NCI-H446 treated with DMSO at 0.1 percent for 48 hours (cell line): ENCODE measurements around the gene PMPCA.

Source experiments
- DNase-seq: peaks from one replicate; lab custom pipeline; 2025; lab: John Stamatoyannopoulos, UW

The PMPCA gene

DNA sequence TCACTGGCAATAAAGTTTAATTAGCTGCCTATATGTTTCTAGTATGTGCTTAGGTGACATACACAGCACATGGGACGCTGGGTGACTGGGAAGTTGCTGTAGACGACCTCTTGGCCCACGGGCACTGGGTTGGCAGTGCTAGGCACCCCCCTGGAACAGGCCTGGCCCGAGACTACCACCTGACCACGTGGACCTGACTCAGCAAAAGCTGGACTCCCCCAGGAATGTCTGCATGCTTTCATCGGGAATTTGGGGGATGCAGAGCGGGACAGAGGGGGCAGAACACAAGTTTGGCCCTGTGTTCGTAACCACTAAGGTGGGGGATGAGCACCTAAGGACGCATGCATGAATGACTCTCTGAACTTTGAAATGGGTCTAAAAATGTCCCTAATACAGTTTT, 45.8 kb downstream of the PMPCA start:
- no peak for DNase-seq

GRCh38 chr9:136457326-136457725, 46.9 kb downstream of the PMPCA start:
- DNase-seq = no peak

DNA sequence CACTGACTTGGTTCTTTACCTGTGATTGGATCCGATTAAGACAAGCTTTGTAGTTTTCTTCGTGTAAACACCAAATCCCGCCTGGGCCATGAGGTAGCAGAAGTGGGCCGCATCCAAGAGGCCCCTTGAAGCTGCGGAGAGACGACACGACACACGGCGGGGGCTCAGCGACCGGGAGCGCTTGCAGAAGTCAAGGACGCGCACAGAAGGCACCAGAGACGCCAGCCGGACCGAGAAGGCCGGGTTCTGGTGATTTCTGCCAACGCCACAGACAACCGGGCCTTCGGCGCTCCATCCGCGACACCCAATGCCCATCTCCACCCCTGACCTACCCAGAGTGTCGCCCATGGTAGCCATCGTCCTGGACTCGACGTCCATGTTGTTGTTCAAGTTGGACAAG, 49.0 kb downstream of the PMPCA start:
- DNase-seq = no peak

- DNase-seq = no peak
Observed at GRCh38 chr9:136460772-136461325, 50.4 kb downstream of the PMPCA start.

DNA sequence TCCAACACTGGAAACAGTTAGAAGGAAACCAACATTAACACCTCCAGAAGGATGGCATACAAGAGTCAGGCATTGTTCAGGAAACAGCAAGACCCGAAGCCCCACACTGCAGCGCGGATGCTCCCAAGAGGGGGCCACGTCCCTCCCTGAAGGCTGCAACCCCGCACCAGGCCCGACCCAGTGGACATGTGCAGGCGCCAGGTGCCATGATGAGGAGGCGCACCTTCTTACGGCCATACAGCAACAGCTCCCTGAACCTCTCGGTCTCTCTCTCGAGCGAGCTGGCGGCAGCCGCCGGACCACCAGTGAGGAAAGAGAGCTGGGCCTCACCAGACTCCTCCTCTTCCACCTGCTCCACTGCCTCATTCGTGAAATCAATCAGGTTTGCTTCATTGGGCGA, 52.2 kb downstream of the PMPCA start:
- no peak for DNase-seq

DNA sequence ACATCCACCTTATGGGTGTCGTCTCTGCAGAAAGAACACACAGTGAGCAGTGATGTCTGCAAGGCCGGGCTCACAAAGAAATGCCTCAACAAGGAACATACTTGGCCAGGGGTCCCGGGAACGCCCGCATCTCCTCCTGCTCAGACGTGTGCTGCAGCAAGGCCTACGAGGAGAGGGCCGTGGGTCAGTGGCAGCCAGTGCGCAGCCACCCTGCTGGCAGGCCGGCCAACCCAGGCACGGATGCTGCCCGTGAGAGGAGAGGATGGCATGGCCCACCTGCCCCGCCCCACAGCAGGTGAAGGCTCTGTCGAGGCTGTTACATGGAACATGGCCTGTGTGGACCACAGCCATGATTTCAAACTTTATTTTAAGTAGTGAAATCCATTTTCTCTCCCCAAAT, 53.1 kb downstream of the PMPCA start:
- no peak for DNase-seq

DNA sequence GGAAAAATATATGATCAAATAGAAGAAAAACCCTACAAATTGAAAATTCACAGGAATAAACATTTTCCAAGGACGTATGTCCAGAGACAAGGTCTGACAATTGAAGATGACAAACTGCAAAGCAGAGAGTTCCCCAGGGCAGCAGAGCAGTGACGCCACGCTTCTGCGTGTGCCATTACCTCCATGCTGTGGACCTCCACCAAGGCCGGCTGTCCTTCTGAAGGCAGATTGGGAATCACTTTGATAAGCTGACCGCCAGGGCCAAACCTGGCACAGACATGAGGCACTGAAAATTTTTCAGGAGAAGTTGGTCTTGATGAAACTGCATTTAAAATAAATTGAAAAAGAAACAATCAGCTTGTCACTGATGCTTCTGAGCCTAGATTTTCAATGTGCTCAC, 53.8 kb downstream of the PMPCA start:
- no peak for DNase-seq

GRCh38 chr9:136465500-136466154, 55.2 kb downstream of the PMPCA start:
- no peak for DNase-seq

DNA sequence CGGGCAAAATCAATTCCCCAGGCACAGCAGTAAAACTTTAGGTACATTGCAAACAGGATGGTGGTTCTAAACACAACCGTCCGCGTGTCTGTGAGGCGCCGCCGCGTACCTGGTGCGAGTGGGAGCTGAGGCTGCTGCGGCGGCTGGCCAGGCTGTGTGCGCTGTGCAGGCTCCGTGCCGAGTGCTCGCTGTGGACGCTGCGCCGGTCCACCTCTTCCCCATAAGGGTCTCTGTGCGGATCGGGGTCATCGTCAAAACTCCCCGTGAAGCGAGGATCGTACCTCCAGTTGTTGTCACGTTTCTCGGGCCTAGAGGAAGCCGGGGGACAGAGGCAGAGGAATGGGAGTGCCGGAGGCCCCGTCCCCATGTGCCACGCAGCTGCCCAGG, 55.7 kb downstream of the PMPCA start:
- DNase-seq = no peak

- DNase-seq = no peak
Observed at GRCh38 chr9:136467766-136468165, 57.3 kb downstream of the PMPCA start.

DNA sequence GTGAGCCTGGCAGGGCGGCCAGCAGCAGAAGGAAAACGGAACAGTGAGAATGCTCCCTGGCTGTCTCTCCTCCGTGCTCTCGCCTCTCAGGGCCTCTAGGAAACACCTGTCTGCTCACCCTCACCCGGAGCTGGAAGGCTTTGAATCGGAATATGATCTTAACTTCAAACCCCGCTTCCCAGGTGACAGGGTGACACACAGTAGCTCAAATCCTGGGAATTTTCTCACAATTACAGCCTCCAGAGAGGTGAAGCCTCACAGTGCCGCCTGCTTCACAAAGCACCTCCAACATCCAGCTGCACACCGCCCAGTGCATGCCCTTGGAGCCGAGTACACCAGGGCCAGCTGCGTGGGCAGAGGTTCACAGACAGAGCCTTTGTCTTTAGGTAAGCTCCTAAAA, 59.9 kb downstream of the PMPCA start:
- DNase-seq = no peak

GRCh38 chr9:136470792-136471469, 60.5 kb downstream of the PMPCA start:
- DNase-seq = no peak

GRCh38 chr9:136471802-136472487, 61.5 kb downstream of the PMPCA start:
- DNase-seq = no peak

DNA sequence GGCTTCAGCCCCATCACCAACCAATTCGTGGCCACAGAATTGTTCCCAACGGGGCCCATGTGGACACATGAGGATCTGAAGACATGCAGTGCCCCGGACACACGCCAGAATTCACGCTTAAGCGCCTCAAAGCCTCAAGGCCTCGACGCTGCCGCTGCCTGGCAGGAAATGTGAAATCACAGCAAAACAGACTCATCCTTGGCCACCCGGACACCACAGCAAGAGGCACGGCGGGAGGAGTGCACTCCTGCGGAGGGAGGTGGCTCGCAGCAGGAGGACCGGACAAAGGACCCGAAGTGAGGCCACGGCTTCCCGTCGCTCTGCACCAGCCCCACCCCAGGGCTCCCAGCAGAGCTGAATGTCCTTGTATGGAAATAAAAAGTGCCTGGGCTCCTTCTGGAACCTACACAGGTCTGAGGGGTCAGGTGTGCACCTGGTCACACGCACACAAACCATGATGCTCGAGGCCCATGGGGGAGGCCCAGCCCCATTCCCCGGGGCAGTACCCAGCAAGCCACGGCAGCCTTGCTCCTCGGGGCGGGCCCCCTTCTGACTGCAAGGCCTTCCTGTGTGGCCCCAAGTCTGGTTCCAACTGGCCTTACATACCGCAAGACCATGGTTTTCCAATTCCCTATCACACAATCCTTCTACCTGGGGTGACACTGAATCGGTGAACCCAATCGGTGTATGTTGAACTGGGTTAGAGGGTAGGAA, 62.3 kb downstream of the PMPCA start:
- no peak for DNase-seq

GRCh38 chr9:136473354-136473721, 62.9 kb downstream of the PMPCA start:
- no peak for DNase-seq
